Fibroblast of skin of right biceps (primary cell): ENCODE data around the gene APC2.
"Not testable (repeated sequence)": the region's sequence is repeated elsewhere in the genome, so short reads cannot be mapped to it uniquely, and the experiment has no call there.

ENCODE experiments used
- DNase-seq: peaks from one replicate; pipeline ENCODE4 v3.0.0-alpha.2; 2013

Gene APC2

GRCh38 chr19:1467490-1468273, 17.8 kb downstream of the APC2 start:
- no peak for DNase-seq

GRCh38 chr19:1468274-1468820, 18.4 kb downstream of the APC2 start:
- DNase-seq: no peak

- DNase-seq: peak; percentile 46
Observed at GRCh38 chr19:1468821-1469254, 18.9 kb downstream of the APC2 start.

GRCh38 chr19:1469255-1470054, 19.5 kb downstream of the APC2 start:
- no peak for DNase-seq

GRCh38 chr19:1470055-1470304, 20.1 kb downstream of the APC2 start:
- no peak for DNase-seq

- DNase-seq: no peak
Observed at GRCh38 chr19:1470305-1471009, 20.5 kb downstream of the APC2 start.

- no peak for DNase-seq
Observed at GRCh38 chr19:1471010-1471514, 21.1 kb downstream of the APC2 start.

GRCh38 chr19:1471515-1472160, 21.7 kb downstream of the APC2 start:
- no peak for DNase-seq

- no peak for DNase-seq
Observed at GRCh38 chr19:1472231-1473084, 22.5 kb downstream of the APC2 start.

- DNase-seq: no peak
Observed at GRCh38 chr19:1473085-1473851, 23.3 kb downstream of the APC2 start.

GRCh38 chr19:1474011-1474764, 24.3 kb downstream of the APC2 start:
- DNase-seq: no peak

GRCh38 chr19:1474765-1475351, 24.9 kb downstream of the APC2 start:
- DNase-seq: no peak

- DNase-seq: no peak
Observed at GRCh38 chr19:1475751-1476437, 26.0 kb downstream of the APC2 start.

- not testable (repeated sequence) for DNase-seq
Observed at GRCh38 chr19:1477056-1477455, 27.1 kb downstream of the APC2 start.

GRCh38 chr19:1478934-1479707, 29.2 kb downstream of the APC2 start, which contains the start of gene C19orf25:
C19orf25 (minus strand) TSS chr19:1479215; CDS start chr19:1478903, 312 bp downstream.
- peak; percentile 94 for DNase-seq

GRCh38 chr19:1481224-1481892, 31.4 kb downstream of the APC2 start:
- DNase-seq: no peak

GRCh38 chr19:1481893-1482360, 32.0 kb downstream of the APC2 start:
- no peak for DNase-seq
